Central memory CD8-positive, alpha-beta T cell (primary cell): ENCODE data around the gene RREB1.
A peak's percentile ranks its signal among the peaks of the same experiment; 100 is the strongest.

Source experiments
- ATAC-seq: fragments of 150-1000 bp; cut with Tn5 transposase; replicated peaks from 2 replicates; pipeline ENCODE4 v1.10.0; 2022; ENCODE audit warnings: mild to moderate bottlenecking, moderate FRiP score, moderate number of reproducible peaks; ENCODE audit not compliant: poor library complexity, severe bottlenecking; ENCODE audit errors: extremely low read depth
- DNase-seq, 2 donors: peaks; one replicate each; pipeline ENCODE4 v3.0.0; 2021; ENCODE audit warnings: low spot score in 2 of 2
- H3K27ac Mint-ChIP-seq: one replicate; pipeline ENCODE4 v1.8.0; 2022; ENCODE audit warnings: low read depth, mild to moderate bottlenecking, moderate library complexity, mixed read lengths
- H3K27me3 Mint-ChIP-seq: one replicate; pipeline ENCODE4 v1.8.0; 2022; ENCODE audit warnings: mixed read lengths
- H3K36me3 Mint-ChIP-seq: one replicate; pipeline ENCODE4 v1.8.0; 2022; ENCODE audit warnings: mild to moderate bottlenecking, moderate library complexity, mixed read lengths; ENCODE audit not compliant: insufficient read depth
- H3K4me1 Mint-ChIP-seq: one replicate; pipeline ENCODE4 v1.8.0; 2022; ENCODE audit warnings: mixed read lengths
- H3K4me3 Mint-ChIP-seq: one replicate; pipeline ENCODE4 v1.8.0; 2022; ENCODE audit warnings: mild to moderate bottlenecking, moderate library complexity, mixed read lengths
- H3K9me3 Mint-ChIP-seq: one replicate; pipeline ENCODE4 v1.8.0; 2022; ENCODE audit warnings: mixed read lengths

Gene RREB1

GRCh38 chr6:7169296-7169721, 61.5 kb downstream of the RREB1 start:
- Mint-ChIP-seq H3K27ac (no peak overlapping the region), H3K36me3 (peaks cover 7% of the 10 kb centered on the region), H3K4me1 (peaks cover 51% of the 10 kb centered on the region), H3K9me3 (no peaks in the 10 kb centered on the region), H3K4me3 (no peak overlapping the region), H3K27me3 (no peaks in the 10 kb centered on the region)
- ATAC-seq, result no peak
- no peak for DNase-seq

GRCh38 chr6:7170117-7170732, 62.5 kb downstream of the RREB1 start:
- Mint-ChIP-seq H3K4me1 (peaks cover 42% of the 10 kb centered on the region), H3K4me3 (no peak overlapping the region), H3K27me3 (no peaks in the 10 kb centered on the region), H3K9me3 (no peaks in the 10 kb centered on the region), H3K36me3 (peaks cover 7% of the 10 kb centered on the region), H3K27ac (no peak overlapping the region)
- ATAC-seq (no peak), DNase-seq (no peak)

DNA sequence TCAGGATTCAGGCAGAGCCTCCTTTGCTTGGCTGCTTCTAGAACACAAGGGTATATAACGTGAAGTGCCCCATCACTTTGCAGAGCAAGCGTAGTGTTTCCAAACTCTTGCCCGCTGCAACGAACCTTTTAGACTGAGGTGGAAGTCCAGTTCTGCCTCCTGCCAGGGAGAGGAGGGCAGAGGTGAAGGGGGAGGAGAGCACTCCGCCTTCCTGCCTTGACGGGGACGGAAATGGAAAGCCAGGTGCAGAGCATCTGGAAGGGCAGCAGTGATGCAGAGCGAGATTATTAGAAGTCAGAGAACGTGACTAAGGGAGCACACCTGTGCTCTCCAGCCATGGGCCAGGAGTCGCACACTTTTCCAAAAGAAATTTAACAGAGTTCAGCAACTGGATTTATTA, 63.4 kb downstream of the RREB1 start:
- ATAC-seq (no peak), DNase-seq (no peak)
- Mint-ChIP-seq H3K4me3 (no peak overlapping the region), H3K27ac (no peak overlapping the region), H3K36me3 (peaks cover 4% of the 10 kb centered on the region), H3K27me3 (no peaks in the 10 kb centered on the region), H3K4me1 (peaks cover 37% of the 10 kb centered on the region), H3K9me3 (no peaks in the 10 kb centered on the region)

DNA sequence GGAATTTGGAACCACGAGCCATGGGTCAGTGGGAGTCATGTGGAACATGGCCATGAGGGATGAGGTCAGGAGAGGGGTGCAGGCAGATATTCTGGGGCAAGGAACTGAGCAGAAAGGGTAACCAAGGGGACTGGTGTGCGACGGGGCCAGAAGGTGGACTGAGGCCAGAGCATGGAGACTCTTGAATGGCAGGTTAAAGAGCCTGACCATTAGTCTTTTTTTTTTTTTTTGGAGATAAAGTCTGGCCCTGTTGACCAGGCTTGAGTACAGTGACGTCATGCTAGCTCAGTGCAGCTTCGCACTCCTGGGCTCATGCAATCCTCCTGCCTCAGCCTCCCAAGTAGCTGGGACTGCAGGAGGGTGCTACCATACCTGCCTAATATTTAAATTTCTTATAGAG, 64.0 kb downstream of the RREB1 start:
- no peak for ATAC-seq
- Mint-ChIP-seq H3K36me3 (peaks cover 4% of the 10 kb centered on the region), H3K4me3 (no peak overlapping the region), H3K27ac (no peak overlapping the region), H3K4me1 (peaks cover 35% of the 10 kb centered on the region), H3K27me3 (no peaks in the 10 kb centered on the region), H3K9me3 (no peaks in the 10 kb centered on the region)
- no peak for DNase-seq

GRCh38 chr6:7172649-7173048, 64.9 kb downstream of the RREB1 start:
- H3K27ac Mint-ChIP-seq, result no peak overlapping the region
- DNase-seq (no peak), ATAC-seq (no peak)
- peaks cover 31% of the 10 kb centered on the region for H3K4me1 Mint-ChIP-seq
- H3K27me3 Mint-ChIP-seq, result no peaks in the 10 kb centered on the region
- peaks cover 8% of the 10 kb centered on the region for H3K36me3 Mint-ChIP-seq
- H3K9me3 Mint-ChIP-seq, result no peaks in the 10 kb centered on the region
- H3K4me3 Mint-ChIP-seq, result no peak overlapping the region

DNA sequence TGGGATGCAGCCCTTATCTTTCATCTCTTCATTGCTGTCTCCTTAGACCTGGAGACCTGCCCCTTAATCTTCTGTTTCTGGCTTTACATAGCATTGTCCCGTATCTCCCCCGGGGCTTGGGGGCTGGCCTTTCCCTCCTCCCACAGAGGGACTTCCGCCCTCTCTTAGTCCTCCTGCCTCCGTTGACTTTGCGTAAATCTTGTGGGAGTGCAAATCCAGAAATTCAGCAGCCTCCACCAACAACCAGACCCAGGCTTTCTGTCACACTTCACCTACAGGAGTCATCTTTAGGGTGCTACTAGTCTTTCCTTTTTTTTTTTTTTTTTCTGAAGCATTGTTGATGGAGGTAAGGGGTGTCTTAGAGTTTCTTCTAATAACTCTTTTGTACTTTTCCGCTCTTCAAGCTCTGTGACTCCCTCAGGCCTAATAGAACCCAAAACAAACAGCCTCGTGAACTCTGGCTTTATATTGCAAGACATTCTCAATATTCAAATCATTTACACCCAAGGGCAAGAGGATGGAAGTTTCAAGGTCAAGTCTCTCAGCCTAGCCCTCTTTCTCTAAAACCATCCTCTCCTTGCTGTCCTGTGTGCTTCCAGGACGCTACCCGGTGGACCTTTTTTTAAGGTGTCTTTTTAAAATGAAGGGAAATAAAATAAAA, 66.2 kb downstream of the RREB1 start:
- peaks cover 24% of the 10 kb centered on the region for H3K4me1 Mint-ChIP-seq
- H3K36me3 Mint-ChIP-seq, result peaks cover 13% of the 10 kb centered on the region
- H3K4me3 Mint-ChIP-seq, result no peak overlapping the region
- no peaks in the 10 kb centered on the region for H3K27me3 Mint-ChIP-seq
- H3K9me3 Mint-ChIP-seq, result no peaks in the 10 kb centered on the region
- H3K27ac Mint-ChIP-seq, result no peak overlapping the region
- ATAC-seq (no peak), DNase-seq (no peak)

DNA sequence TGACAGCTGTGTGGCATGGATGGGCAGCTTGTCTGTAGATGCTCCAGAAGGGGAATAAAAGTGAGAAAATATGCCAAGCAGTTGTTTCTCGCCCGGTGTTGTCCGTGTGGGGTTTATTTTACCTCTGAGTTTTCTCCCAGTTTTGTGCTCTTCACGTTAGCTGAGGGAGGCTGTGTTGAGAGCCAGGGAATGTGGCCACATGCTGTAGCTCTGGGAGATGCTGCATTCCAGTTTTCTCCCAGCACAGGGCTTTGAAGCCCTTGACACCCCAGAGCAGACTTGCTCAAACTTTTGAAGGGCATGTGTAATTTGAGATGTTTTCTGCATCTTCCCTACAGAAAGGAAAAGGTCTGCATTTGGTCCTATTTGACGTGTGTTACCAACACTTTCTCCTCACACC, 67.7 kb downstream of the RREB1 start:
- peaks cover 23% of the 10 kb centered on the region for H3K36me3 Mint-ChIP-seq
- H3K4me1 Mint-ChIP-seq, result peaks cover 18% of the 10 kb centered on the region
- DNase-seq (no peak), ATAC-seq (no peak)
- no peaks in the 10 kb centered on the region for H3K9me3 Mint-ChIP-seq
- no peaks in the 10 kb centered on the region for H3K27me3 Mint-ChIP-seq
- H3K4me3 Mint-ChIP-seq, result no peak overlapping the region
- no peak overlapping the region for H3K27ac Mint-ChIP-seq

- H3K4me3 Mint-ChIP-seq, result no peak overlapping the region
- H3K9me3 Mint-ChIP-seq, result no peaks in the 10 kb centered on the region
- no peak overlapping the region for H3K27ac Mint-ChIP-seq
- no peak for ATAC-seq
- DNase-seq, result no peak
- H3K4me1 Mint-ChIP-seq, result peaks cover 13% of the 10 kb centered on the region
- H3K27me3 Mint-ChIP-seq, result no peaks in the 10 kb centered on the region
- H3K36me3 Mint-ChIP-seq, result peaks cover 25% of the 10 kb centered on the region
Measured at GRCh38 chr6:7176208-7176607, 68.4 kb downstream of the RREB1 start.

DNA sequence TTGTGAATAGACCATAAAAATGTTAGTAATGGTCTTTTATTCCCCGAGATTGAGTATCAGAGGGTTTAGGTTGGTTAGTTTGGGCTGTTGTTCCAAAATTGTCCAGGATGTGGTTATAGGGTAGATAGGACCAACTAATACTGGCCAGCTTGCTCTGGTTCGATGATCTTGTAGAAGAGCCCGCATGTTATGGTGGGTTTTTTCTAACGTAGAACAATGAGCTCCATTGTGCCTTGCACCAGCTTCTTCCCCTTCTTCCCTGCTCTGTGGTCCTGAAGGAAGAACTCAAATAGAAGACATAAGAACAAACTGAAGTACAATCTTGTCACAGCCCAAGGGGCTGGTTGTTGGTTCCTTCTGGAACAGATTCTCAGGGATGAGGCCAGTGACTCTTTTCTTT, 70.5 kb downstream of the RREB1 start:
- no peaks in the 10 kb centered on the region for H3K27me3 Mint-ChIP-seq
- H3K36me3 Mint-ChIP-seq, result peaks cover 40% of the 10 kb centered on the region
- H3K9me3 Mint-ChIP-seq, result no peaks in the 10 kb centered on the region
- no peak overlapping the region for H3K27ac Mint-ChIP-seq
- H3K4me3 Mint-ChIP-seq, result no peak overlapping the region
- no peak for ATAC-seq
- peaks cover 8% of the 10 kb centered on the region for H3K4me1 Mint-ChIP-seq
- DNase-seq, result no peak

DNA sequence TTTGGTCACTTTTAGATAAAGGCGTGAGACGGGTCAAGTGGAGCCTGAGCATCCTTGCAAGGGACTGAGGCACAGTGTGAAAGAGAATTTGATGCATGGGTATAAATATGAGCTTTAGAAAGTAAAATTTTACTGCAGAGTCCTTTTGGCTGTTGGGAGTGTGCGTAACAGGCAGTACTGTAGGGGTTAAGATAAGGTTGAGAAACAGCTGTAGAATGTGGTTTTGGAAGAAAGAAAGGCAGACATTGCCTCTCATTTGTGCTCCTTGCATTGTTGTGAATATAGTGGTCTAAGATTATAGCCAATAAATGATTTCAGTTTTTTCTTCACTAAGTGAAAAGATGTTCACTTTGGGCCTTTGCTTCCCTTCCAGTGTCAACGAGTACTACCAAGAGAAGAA, 73.0 kb downstream of the RREB1 start:
- no peak overlapping the region for H3K4me3 Mint-ChIP-seq
- no peaks in the 10 kb centered on the region for H3K9me3 Mint-ChIP-seq
- H3K36me3 Mint-ChIP-seq, result peaks cover 43% of the 10 kb centered on the region
- ATAC-seq (no peak), DNase-seq (no peak)
- no peaks in the 10 kb centered on the region for H3K4me1 Mint-ChIP-seq
- H3K27ac Mint-ChIP-seq, result no peak overlapping the region
- no peaks in the 10 kb centered on the region for H3K27me3 Mint-ChIP-seq

- peaks cover 7% of the 10 kb centered on the region for H3K4me1 Mint-ChIP-seq
- H3K9me3 Mint-ChIP-seq, result no peaks in the 10 kb centered on the region
- DNase-seq (no peak), ATAC-seq (no peak)
- peak overlapping the region; percentile 44 for H3K27ac Mint-ChIP-seq
- no peak overlapping the region for H3K4me3 Mint-ChIP-seq
- peaks cover 48% of the 10 kb centered on the region for H3K36me3 Mint-ChIP-seq
- H3K27me3 Mint-ChIP-seq, result no peaks in the 10 kb centered on the region
Measured at GRCh38 chr6:7183707-7184106, 75.9 kb downstream of the RREB1 start.

GRCh38 chr6:7184502-7184901, 76.7 kb downstream of the RREB1 start:
- no peaks in the 10 kb centered on the region for H3K9me3 Mint-ChIP-seq
- ATAC-seq, result no peak
- peaks cover 52% of the 10 kb centered on the region for H3K36me3 Mint-ChIP-seq
- no peaks in the 10 kb centered on the region for H3K27me3 Mint-ChIP-seq
- no peak for DNase-seq
- no peak overlapping the region for H3K4me3 Mint-ChIP-seq
- H3K27ac Mint-ChIP-seq, result no peak overlapping the region
- peaks cover 7% of the 10 kb centered on the region for H3K4me1 Mint-ChIP-seq

- Mint-ChIP-seq H3K4me3 (no peak overlapping the region), H3K36me3 (peaks cover 45% of the 10 kb centered on the region), H3K27me3 (no peaks in the 10 kb centered on the region), H3K9me3 (no peaks in the 10 kb centered on the region), H3K4me1 (peaks cover 7% of the 10 kb centered on the region), H3K27ac (no peak overlapping the region)
- DNase-seq (no peak), ATAC-seq (no peak)
Measured at GRCh38 chr6:7185561-7185960, 77.8 kb downstream of the RREB1 start.
